T-cell (primary cell): Measurements from ENCODE around the gene ZNF24. TPM values are rescaled to one million over a fixed set of nuclear protein-coding genes. Genes with fewer than 3 reads are reported as not detected.
A peak's percentile ranks its signal among the peaks of the same experiment; 100 is the strongest.

ENCODE experiments used
- ATAC-seq, 4 experiments: fragments of 200-7000 bp in 3 of 4; fragments of 150-1000 bp in 1 of 4; cut with Tn5 transposase; replicated peaks in 1 of 4; 1 replicate in 3 of 4; 2 replicates in 1 of 4; pipeline ENCODE4 v1.10.0; 2021; ENCODE audit warnings: moderate library complexity in 3 of 4, mild to moderate bottlenecking in 2 of 4, moderate number of reproducible peaks in 1 of 4
- CTCF ChIA-PET, 2 donors: fragments of 300-600 bp; sonication (Branson Sonifier 250); formaldehyde crosslinking; loops; one replicate each; lab custom pipeline; 2022; ENCODE audit warnings: antibody characterized with exemption in 2 of 2; lab: Charles Lee
- POLR2A ChIA-PET, 2 donors: fragments of 300-600 bp; sonication (Branson Sonifier 250); formaldehyde crosslinking; loops; one replicate each; lab custom pipeline; 2022; ENCODE audit warnings: antibody characterized with exemption in 2 of 2; lab: Charles Lee
- DNase-seq, 35 experiments: peaks; one replicate each; pipeline versions ENCODE4 v3.0.0 to v3.0.0-alpha.2; 2013 to 2023
- H3K27ac ChIP-seq: one replicate; pipeline ENCODE4 v1.5.1; 2013; ENCODE audit warnings: low read length
- H3K27me3 ChIP-seq, 2 experiments: replicated peaks in 1 of 2; 1 replicate in 1 of 2; 2 replicates in 1 of 2; pipeline versions ENCODE4 v1.6.1 to v1.7.0; 2013; ENCODE audit warnings: low read length in 1 of 2, mixed read lengths in 1 of 2; ENCODE audit not compliant: control insufficient read depth in 2 of 2, insufficient read depth in 2 of 2; ENCODE audit errors: extremely low read depth in 1 of 2
- H3K36me3 ChIP-seq, 2 donors: 1 replicate in 1 of 2; 2 replicates in 1 of 2; pipeline versions ENCODE4 v1.6.1 to v1.7.0; 2013; ENCODE audit warnings: low read length in 1 of 2; ENCODE audit not compliant: control insufficient read depth in 2 of 2, insufficient read depth in 1 of 2; ENCODE audit errors: extremely low read depth in 1 of 2
- H3K4me1 ChIP-seq, 2 experiments: 1 replicate in 1 of 2; 2 replicates in 1 of 2; pipeline versions ENCODE4 v1.6.1 to v1.7.0; 2013; ENCODE audit warnings: low read length in 2 of 2, mixed read lengths in 1 of 2; ENCODE audit not compliant: insufficient read depth in 2 of 2, control insufficient read depth in 1 of 2; ENCODE audit errors: extremely low read depth in 1 of 2
- H3K4me3 ChIP-seq, 2 donors: 1 replicate in 1 of 2; 2 replicates in 1 of 2; pipeline versions ENCODE4 v1.5.1 to v1.7.0; 2013; ENCODE audit warnings: mild to moderate bottlenecking in 2 of 2, low read length in 1 of 2, moderate library complexity in 1 of 2; ENCODE audit not compliant: control insufficient read depth in 1 of 2; ENCODE audit errors: extremely low read depth in 1 of 2
- H3K9me3 ChIP-seq: 2 replicates; pipeline ENCODE4 v1.7.0; 2013
- H3K27ac Mint-ChIP-seq, 2 donors: one replicate each; pipeline ENCODE4 v1.8.0; 2020 to 2021; ENCODE audit warnings: mild to moderate bottlenecking in 2 of 2, mixed read lengths in 2 of 2
- H3K27me3 Mint-ChIP-seq, 2 donors: one replicate each; pipeline ENCODE4 v1.8.0; 2021 to 2022; ENCODE audit warnings: mixed read lengths in 2 of 2
- H3K36me3 Mint-ChIP-seq: one replicate; pipeline ENCODE4 v1.8.0; 2021; ENCODE audit warnings: mixed read lengths
- H3K4me1 Mint-ChIP-seq, 3 donors: one replicate each; pipeline ENCODE4 v1.8.0; 2020 to 2022; ENCODE audit warnings: mixed read lengths in 3 of 3, mild to moderate bottlenecking in 1 of 3
- H3K4me3 Mint-ChIP-seq, 3 donors: one replicate each; pipeline ENCODE4 v1.8.0; 2020 to 2022; ENCODE audit warnings: mild to moderate bottlenecking in 3 of 3, mixed read lengths in 3 of 3, moderate library complexity in 3 of 3
- H3K9me3 Mint-ChIP-seq, 3 donors: one replicate each; pipeline ENCODE4 v1.8.0; 2020 to 2022; ENCODE audit warnings: mixed read lengths in 3 of 3
- WGBS: methylation state at CpG from one replicate; pipeline ENCODE4 v1.1.5; 2013; ENCODE audit warnings: missing lambda C conversion rate; ENCODE audit not compliant: insufficient coverage; 5-methylcytosine and 5-hydroxymethylcytosine counted together
- total RNA-seq, 35 experiments: library from RNA in 6 of 35; stranded (reverse) in 6 of 35; fragments of 120-200 nt in 1 of 35; gene quantifications; one replicate each; pipeline versions ENCODE4 v1.2.1 to v1.2.4 and lab custom pipeline; 2013 to 2026

The ZNF24 gene
- total RNA-seq, 5 donors from 2014 or later (not counting 1 experiment from before 2014, with no cell fraction given) = 63.1 to 75.7 (median 72.2) TPM

DNA sequence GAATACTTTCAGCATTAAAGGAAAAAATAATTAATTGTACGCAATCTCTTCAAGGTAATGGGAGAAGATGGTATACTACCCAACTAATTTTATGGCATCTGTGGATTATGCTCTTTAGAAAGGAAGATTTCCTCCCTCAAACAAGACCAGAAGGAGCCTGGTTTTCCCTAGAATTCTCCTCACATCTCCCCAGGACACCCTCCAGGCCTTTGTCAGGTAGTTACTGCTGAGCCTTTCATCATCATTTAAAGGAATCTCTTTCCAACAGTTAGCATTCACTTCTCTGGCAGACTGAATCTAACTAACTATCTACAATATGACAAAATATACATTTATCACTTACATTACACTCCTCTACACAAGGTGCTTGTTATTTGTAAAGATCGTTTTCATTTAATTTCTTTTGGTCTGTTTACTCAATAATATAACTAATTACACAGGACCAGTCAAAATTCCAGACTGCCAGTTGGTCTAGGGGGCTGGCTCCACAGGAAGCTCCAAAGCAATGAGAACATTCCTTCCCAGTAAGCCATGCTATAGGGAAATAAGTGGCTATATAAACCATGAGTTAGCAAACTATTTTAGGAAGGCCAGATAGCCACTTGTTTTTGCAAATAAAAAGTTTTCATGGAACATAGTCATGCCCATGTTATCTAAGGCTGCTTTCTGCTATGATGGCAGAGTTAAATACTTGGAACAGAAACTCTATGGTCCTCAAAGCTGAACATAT, 19.1 kb downstream of the ZNF24 start:
- Mint-ChIP-seq H3K9me3 (peaks cover 0 to 7% (median 2%) of the 10 kb centered on the region in 3 donors), H3K27ac (no peak overlapping the region), H3K36me3 (peaks cover 4% of the 10 kb centered on the region), H3K27me3 (no peaks in the 10 kb centered on the region), H3K4me3 (no peak overlapping the region), H3K4me1 (no peaks in the 10 kb centered on the region)
- Histone ChIP-seq H3K4me1 (no peaks in the 10 kb centered on the region), H3K27me3 (no peaks in the 10 kb centered on the region), H3K36me3 (no peaks in the 10 kb centered on the region), H3K9me3 (no peaks in the 10 kb centered on the region), H3K27ac (no peak overlapping the region), H3K4me3 (no peak overlapping the region)
- no CpG with 5 or more reads among the region's 2 CpGs for WGBS
- CTCF ChIA-PET = interaction anchor here in 1 of 2 donors (0.7 kb wide), 1 partner anchor 9 kb away, joined by 4 read pairs; no protein-coding TSS in a partner anchor
- DNase-seq = no peak
- POLR2A ChIA-PET = interaction anchor here in 1 of 2 donors (0.7 kb wide), 1 partner anchor 27 kb away, joined by 5 read pairs; no protein-coding TSS in a partner anchor
- no peak for ATAC-seq

DNA sequence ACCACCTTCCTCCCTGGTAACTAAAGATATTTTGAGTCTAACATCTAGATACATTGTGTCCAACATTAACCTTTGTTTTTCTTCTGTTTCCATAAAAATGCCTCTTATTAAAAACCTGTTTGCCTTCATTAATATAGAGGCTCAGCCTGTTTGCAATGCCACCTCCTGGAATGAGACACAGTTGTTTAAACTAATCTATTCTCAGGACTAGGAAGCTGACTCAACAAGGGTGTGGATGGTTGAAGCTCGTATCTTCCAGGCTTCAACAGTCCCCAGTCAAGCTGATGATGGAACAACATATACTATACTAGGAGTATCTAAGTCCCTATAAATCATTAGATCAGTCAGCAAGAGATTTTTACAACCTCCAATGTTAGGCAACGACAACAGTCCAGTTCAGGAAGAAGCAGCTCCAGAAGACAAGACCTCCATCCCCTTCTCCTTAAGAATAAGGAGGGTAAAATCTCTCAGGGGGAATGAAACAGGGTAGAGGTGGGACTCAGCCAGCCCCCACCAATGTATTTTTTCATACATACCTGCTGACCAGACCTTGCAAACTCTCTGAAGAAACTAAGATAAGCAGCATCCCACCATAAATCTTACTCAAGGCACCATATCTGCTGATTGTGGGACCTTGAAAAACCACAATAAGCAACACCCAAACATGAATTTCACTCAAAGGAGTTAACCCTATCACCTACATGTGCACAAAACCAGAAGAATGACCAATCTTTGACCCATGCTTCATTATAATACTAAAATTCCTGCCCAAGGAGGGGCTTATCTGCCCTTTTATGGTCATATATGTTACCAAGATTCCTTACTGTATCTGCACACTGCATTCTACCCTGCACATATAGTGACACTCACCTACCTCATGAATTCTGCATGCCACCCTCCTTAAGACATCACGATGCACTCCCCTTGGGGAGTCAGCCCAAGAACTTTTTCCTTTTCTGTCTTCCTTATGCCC, 21.4 kb downstream of the ZNF24 start:
- Histone ChIP-seq H3K4me1 (no peaks in the 10 kb centered on the region), H3K4me3 (no peak overlapping the region), H3K27me3 (no peaks in the 10 kb centered on the region), H3K27ac (no peak overlapping the region), H3K9me3 (no peaks in the 10 kb centered on the region), H3K36me3 (no peaks in the 10 kb centered on the region)
- Mint-ChIP-seq H3K36me3 (no peaks in the 10 kb centered on the region), H3K27me3 (no peaks in the 10 kb centered on the region), H3K9me3 (peaks cover 0 to under 1% (median 0%) of the 10 kb centered on the region in 3 donors), H3K4me3 (no peak overlapping the region), H3K27ac (peak overlapping the region in 1 of 2 donors; percentile 25), H3K4me1 (no peaks in the 10 kb centered on the region)
- ATAC-seq (no peak), DNase-seq (no peak)
- CTCF ChIA-PET = no interaction called here
- POLR2A ChIA-PET = no interaction called here
- WGBS = 88% methylated on average over 1 of the region's 3 CpGs

DNA sequence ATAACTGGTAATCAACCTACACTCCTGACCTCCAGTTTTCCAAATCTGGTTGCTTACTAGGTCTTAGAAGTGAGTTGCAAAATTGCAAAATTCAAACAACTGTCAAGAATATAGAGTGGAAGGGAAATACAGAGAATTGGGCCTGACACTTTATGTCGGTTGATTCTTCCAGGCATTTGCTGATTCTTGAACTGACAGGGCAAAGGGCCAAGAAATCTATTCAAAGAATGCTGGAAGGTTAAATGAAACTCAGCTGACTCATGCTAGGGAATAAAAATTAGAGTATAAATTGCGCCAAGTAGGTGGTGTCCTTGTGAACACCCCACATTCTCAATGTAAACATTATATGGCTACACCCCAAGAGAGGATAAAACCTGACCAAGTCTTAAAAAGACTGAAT, 32.7 kb downstream of the ZNF24 start:
- Histone ChIP-seq H3K27ac (no peak overlapping the region), H3K4me3 (no peak overlapping the region), H3K27me3 (no peaks in the 10 kb centered on the region), H3K4me1 (no peaks in the 10 kb centered on the region), H3K9me3 (peaks cover 24% of the 10 kb centered on the region), H3K36me3 (peaks cover 2 to 8% of the 10 kb centered on the region in 2 donors)
- POLR2A ChIA-PET = interaction anchor here in 1 of 2 donors (0.7 kb wide), 1 partner anchor 250 kb away, joined by 4 read pairs; no protein-coding TSS in a partner anchor
- CTCF ChIA-PET = no interaction called here
- 100% methylated on average over 1 of the region's 2 CpGs for WGBS
- Mint-ChIP-seq H3K27me3 (no peaks in the 10 kb centered on the region), H3K36me3 (peaks cover 43% of the 10 kb centered on the region), H3K4me1 (no peaks in the 10 kb centered on the region), H3K4me3 (no peak overlapping the region), H3K9me3 (peaks cover 27 to 59% (median 57%) of the 10 kb centered on the region in 3 donors), H3K27ac (no peak overlapping the region)
- DNase-seq = no peak
- no peak for ATAC-seq

DNA sequence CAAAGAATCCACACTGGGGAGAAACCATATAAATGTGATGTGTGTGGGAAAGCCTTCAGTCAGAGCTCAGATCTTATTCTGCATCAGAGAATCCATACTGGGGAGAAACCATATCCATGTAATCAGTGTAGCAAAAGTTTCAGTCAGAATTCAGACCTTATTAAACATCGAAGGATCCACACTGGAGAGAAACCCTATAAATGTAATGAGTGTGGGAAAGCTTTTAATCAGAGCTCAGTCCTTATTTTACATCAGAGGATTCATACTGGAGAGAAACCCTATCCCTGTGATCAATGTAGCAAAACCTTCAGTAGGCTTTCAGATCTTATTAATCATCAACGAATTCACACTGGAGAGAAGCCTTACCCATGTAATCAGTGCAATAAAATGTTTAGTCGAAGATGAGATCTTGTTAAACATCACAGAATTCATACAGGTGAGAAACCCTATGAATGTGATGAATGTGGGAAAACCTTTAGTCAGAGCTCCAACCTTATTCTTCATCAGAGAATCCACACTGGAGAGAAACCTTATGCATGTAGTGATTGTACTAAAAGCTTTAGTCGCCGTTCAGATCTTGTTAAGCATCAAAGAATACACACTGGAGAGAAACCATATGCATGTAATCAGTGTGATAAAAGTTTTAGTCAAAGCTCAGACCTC, 37.5 kb downstream of the ZNF24 start:
- peaks cover 9 to 31% of the 10 kb centered on the region in 2 donors for H3K36me3 ChIP-seq
- CTCF ChIA-PET = no interaction called here
- no peak for ATAC-seq
- H3K4me1 ChIP-seq = no peaks in the 10 kb centered on the region
- WGBS = no CpG with 5 or more reads among the region's 5 CpGs
- no peak overlapping the region for H3K4me3 ChIP-seq
- H3K36me3 Mint-ChIP-seq = peaks cover 79% of the 10 kb centered on the region
- H3K9me3 ChIP-seq = peaks cover 44% of the 10 kb centered on the region
- no peak overlapping the region for H3K27ac Mint-ChIP-seq
- no peaks in the 10 kb centered on the region for H3K4me1 Mint-ChIP-seq
- peaks cover 30 to 65% (median 60%) of the 10 kb centered on the region in 3 donors for H3K9me3 Mint-ChIP-seq
- no peaks in the 10 kb centered on the region for H3K27me3 Mint-ChIP-seq
- POLR2A ChIA-PET = no interaction called here
- H3K27me3 ChIP-seq = no peaks in the 10 kb centered on the region
- no peak overlapping the region for H3K27ac ChIP-seq
- DNase-seq = no peak
- H3K4me3 Mint-ChIP-seq = no peak overlapping the region

DNA sequence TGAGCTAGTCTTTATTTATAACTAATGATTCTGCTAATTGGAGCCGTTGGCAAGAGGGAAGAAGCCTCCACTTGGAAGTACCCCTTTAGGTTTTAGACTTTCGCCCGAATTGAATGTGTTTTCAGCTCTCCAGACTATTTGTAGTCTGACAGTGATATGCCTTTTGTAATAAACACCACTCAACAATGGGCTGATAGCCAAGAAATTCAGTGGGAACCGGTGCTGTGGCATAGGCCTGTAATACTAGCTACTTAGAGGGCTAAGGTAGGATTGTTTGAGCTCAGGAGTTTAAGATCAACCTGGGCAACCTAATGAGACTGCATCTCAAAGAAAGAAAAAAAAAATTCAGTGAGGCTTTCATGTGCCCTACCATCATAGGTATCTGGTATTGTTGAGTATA, 40.6 kb downstream of the ZNF24 start:
- no peaks in the 10 kb centered on the region for H3K27me3 ChIP-seq
- Mint-ChIP-seq H3K4me3 (no peak overlapping the region), H3K27me3 (no peaks in the 10 kb centered on the region), H3K4me1 (peaks cover 0 to 3% (median 0%) of the 10 kb centered on the region in 3 donors), H3K27ac (no peak overlapping the region), H3K36me3 (peaks cover 89% of the 10 kb centered on the region), H3K9me3 (peaks cover 25 to 72% (median 63%) of the 10 kb centered on the region in 3 donors)
- ATAC-seq = no peak
- peaks cover 13 to 43% of the 10 kb centered on the region in 2 donors for H3K36me3 ChIP-seq
- peaks cover 40% of the 10 kb centered on the region for H3K9me3 ChIP-seq
- no peak for DNase-seq
- WGBS = no CpG with 5 or more reads among the region's 4 CpGs
- CTCF ChIA-PET = interaction anchor here (0.5 to 0.8 kb wide), 2 partner anchors 14 to 139 kb away, joined by 3 read pairs; partner anchors contain the start of gene ZSCAN30 (in 1 of the 2)
- H3K27ac ChIP-seq = no peak overlapping the region
- H3K4me1 ChIP-seq = no peaks in the 10 kb centered on the region
- POLR2A ChIA-PET = no interaction called here
- no peak overlapping the region for H3K4me3 ChIP-seq

DNA sequence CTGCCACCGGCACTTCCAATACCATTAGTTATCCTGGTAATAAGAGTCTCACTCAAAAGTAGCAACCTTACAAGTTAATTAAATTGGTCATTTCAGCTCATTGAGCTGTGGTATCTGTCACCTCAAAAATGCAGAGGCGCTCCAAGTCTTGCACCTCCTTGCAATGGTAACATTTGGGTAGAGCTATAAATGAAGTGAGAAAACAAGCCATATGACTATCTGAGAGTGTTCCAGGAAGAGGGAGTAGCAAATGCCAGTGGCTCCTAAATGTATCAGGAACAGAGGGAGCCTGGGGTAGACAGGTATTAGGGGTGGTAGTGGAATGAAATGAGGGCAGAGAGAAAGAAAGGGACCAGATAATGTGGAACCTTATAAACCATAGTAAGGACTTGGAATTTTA, 48.2 kb downstream of the ZNF24 start:
- CTCF ChIA-PET = no interaction called here
- H3K36me3 ChIP-seq = peaks cover 4 to 37% of the 10 kb centered on the region in 2 donors
- ATAC-seq = no peak
- peaks cover 6 to 30% (median 21%) of the 10 kb centered on the region in 3 donors for H3K9me3 Mint-ChIP-seq
- peaks cover 46 to 56% (median 50%) of the 10 kb centered on the region in 3 donors for H3K4me1 Mint-ChIP-seq
- H3K9me3 ChIP-seq = peaks cover 3% of the 10 kb centered on the region
- no peak overlapping the region for H3K4me3 Mint-ChIP-seq
- H3K27me3 ChIP-seq = no peaks in the 10 kb centered on the region
- H3K27ac Mint-ChIP-seq = no peak overlapping the region
- H3K4me1 ChIP-seq = peaks cover 2 to 5% of the 10 kb centered on the region in 2 experiments
- no peak for DNase-seq
- peaks cover 81% of the 10 kb centered on the region for H3K36me3 Mint-ChIP-seq
- H3K4me3 ChIP-seq = no peak overlapping the region
- 100% methylated on average over 1 of the region's 2 CpGs for WGBS
- POLR2A ChIA-PET = no interaction called here
- no peaks in the 10 kb centered on the region for H3K27me3 Mint-ChIP-seq
- H3K27ac ChIP-seq = no peak overlapping the region
